Measurements from ENCODE around the gene CELF2.

The CELF2 gene

DNA sequence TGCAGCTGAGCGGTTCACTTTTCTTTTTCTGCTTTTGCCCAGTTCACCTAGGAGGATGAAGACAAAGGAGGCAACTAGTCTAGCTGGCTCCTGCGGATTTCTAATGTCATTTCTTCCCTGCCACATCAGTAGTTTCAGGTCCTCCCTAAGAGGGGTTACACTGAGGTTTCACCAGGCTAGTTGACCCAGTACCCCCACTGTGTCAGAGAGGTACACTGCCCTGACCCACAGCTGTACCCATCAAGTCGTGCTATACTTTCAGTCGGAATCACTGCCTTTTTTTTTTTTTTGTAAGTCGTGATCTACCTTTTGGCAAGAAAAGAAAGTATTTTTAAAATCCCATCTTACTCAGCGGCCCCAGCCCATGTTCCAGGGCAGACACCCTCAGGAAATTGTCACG, 243.5 kb downstream of the CELF2 start:
- no peak for ATAC-seq

DNA sequence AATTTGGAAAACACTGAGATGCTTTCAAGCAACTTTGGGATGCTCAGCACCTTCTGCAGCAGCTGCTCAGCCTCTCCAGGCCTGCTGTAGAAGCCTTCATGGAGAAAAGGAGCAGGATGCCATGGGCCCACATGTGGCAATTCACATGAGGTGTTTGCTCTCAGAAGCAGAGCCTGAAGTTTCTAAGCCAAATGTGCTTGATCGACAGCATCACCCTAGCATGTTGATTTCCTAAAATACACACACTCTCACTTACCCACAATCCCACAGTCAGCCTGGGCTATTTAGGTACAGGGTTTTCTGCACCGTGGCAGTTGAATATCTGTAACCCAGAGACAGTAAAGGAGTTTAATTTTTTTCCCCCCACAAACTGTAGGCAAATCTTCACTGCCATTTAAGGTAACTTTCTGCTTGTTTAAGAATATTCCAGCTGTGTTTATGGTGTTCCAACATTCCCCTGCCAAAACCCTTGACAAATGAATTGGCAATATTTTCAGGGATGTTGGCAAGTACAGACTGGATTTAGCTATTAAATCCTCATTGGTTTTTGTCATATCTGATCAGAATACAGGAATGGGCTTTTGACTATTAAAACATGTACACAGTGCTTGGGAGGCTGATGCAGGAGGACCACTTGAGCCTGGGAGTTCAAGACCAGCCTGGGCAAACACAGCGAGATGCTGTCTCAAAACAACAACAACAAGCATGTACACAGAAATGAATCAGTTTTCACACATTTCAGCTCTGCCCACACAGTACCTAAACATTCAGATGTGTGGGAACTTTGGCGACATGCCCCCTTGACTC, 244.2 kb downstream of the CELF2 start:
- ATAC-seq = no peak
- no peak for TF ChIP-seq ZC3H10 (CRISPR knock-in tag; IDR thresholded peaks at IDR 0.05)
- TF ChIP-seq, protein P1, sequence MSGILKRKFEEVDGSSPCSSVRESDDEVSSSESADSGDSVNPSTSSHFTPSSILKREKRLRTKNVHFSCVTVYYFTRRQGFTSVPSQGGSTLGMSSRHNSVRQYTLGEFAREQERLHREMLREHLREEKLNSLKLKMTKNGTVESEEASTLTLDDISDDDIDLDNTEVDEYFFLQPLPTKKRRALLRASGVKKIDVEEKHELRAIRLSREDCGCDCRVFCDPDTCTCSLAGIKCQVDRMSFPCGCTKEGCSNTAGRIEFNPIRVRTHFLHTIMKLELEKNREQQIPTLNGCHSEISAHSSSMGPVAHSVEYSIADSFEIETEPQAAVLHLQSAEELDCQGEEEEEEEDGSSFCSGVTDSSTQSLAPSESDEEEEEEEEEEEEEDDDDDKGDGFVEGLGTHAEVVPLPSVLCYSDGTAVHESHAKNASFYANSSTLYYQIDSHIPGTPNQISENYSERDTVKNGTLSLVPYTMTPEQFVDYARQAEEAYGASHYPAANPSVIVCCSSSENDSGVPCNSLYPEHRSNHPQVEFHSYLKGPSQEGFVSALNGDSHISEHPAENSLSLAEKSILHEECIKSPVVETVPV (CRISPR knock-in tag; IDR thresholded peaks at IDR 0.05) = no peak
- TF ChIP-seq, protein P2, sequence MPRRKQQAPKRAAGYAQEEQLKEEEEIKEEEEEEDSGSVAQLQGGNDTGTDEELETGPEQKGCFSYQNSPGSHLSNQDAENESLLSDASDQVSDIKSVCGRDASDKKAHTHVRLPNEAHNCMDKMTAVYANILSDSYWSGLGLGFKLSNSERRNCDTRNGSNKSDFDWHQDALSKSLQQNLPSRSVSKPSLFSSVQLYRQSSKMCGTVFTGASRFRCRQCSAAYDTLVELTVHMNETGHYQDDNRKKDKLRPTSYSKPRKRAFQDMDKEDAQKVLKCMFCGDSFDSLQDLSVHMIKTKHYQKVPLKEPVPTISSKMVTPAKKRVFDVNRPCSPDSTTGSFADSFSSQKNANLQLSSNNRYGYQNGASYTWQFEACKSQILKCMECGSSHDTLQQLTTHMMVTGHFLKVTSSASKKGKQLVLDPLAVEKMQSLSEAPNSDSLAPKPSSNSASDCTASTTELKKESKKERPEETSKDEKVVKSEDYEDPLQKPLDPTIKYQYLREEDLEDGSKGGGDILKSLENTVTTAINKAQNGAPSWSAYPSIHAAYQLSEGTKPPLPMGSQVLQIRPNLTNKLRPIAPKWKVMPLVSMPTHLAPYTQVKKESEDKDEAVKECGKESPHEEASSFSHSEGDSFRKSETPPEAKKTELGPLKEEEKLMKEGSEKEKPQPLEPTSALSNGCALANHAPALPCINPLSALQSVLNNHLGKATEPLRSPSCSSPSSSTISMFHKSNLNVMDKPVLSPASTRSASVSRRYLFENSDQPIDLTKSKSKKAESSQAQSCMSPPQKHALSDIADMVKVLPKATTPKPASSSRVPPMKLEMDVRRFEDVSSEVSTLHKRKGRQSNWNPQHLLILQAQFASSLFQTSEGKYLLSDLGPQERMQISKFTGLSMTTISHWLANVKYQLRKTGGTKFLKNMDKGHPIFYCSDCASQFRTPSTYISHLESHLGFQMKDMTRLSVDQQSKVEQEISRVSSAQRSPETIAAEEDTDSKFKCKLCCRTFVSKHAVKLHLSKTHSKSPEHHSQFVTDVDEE (CRISPR knock-in tag; IDR thresholded peaks at IDR 0.05) = no peak
- no peak for TF ChIP-seq GLIS3 (CRISPR knock-in tag; IDR thresholded peaks at IDR 0.05)
- TF ChIP-seq ESRRG (CRISPR knock-in tag; IDR thresholded peaks at IDR 0.05) = no peak

More for the DNA sequence above, 243.5 kb downstream of the CELF2 start:
- TF ChIP-seq ZNF8 (CRISPR knock-in tag; IDR thresholded peaks at IDR 0.05) = no peak
- TF ChIP-seq ESRRG (CRISPR knock-in tag; IDR thresholded peaks at IDR 0.05) = no peak
- no peak for TF ChIP-seq RARB (CRISPR knock-in tag; IDR thresholded peaks at IDR 0.05)
- no peak for TF ChIP-seq ARNTL (CRISPR knock-in tag; IDR thresholded peaks at IDR 0.05; ENCODE audit: borderline replicate concordance, low read depth)
- no peak for TF ChIP-seq ISL1 (CRISPR knock-in tag; IDR thresholded peaks at IDR 0.05)

DNA sequence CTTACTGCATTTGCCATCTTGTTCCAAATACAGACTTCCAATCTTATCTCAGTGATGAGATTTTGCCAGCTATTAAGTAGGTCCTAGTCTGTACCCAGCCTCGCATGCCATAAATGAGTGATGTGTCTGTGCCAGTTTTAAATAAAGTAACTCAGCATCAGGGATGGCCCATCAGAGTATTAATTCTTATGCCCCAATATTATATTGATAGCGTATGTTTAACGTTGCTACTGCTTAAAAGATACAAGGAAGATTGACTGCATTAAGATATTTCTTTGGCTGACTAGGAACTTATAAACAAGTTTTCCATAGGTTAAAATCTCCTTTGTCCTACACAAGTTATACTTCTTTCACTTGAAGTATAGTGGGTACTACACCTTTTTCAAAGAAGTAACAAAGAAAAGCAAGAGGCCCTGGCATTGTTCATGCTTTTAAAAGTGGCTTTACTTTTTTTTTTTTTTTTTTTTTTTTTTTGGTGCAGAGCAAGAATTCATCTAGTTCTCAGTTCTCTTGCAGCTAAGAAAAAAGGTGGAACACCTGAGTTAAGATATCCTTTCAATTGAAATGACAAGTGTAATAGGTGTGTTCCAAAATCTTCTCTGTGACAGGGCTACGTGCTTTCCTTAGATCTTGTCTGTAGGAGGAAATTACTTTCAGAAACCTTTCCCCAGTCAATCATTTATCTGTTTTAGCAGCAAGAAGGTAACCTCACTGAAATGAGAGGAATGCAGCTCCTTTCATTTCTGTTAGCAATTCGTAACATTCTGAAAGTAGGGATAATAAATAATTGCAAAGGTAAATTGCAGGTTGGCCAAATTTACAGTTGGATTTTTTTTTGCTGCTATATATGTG, 245.0 kb downstream of the CELF2 start:
- TF ChIP-seq ESRRG (CRISPR knock-in tag; IDR thresholded peaks at IDR 0.05) (no peak), ZFP30 (CRISPR knock-in tag; IDR thresholded peaks at IDR 0.05) (no peak)
- TF ChIP-seq, protein P2 (CRISPR knock-in tag; IDR thresholded peaks at IDR 0.05) = no peak
- no peak for ATAC-seq

DNA sequence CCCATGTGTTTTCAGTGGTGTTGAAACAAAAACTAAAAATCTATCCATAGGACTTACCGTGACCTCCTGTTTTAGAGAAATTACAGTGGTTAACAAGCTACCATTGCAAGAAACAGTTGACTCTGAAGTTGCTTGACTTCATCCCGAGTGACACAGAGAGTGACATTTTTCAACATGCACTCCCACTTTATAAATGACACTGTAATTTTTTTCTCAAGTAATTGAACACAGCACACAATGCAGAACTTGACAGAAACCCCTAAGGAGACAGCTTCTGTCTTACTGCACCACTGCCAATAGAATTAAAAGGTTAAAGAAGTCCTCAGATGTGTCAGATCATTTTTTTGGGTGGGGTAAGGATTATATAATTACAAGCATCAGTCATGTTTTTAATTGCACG, 246.1 kb downstream of the CELF2 start:
- no peak for ATAC-seq
- no peak for TF ChIP-seq ZFP3 (CRISPR knock-in tag; IDR thresholded peaks at IDR 0.05)
- TF ChIP-seq GLIS3 (CRISPR knock-in tag; IDR thresholded peaks at IDR 0.05) = no peak
- TF ChIP-seq ZC3H10 (CRISPR knock-in tag; IDR thresholded peaks at IDR 0.05) = no peak
- TF ChIP-seq CSDC2 (CRISPR knock-in tag; IDR thresholded peaks at IDR 0.05) = no peak
- TF ChIP-seq TOX (CRISPR knock-in tag; IDR thresholded peaks at IDR 0.05; ENCODE audit: borderline replicate concordance) = no peak
- no peak for TF ChIP-seq RARB (CRISPR knock-in tag; IDR thresholded peaks at IDR 0.05)
- TF ChIP-seq, protein P2 (CRISPR knock-in tag; IDR thresholded peaks at IDR 0.05) = no peak
- no peak for TF ChIP-seq BACH2 (CRISPR knock-in tag; IDR thresholded peaks at IDR 0.05; ENCODE audit: borderline replicate concordance)
- TF ChIP-seq ZNF565 (CRISPR knock-in tag; conservative IDR thresholded peaks at IDR 0.05; ENCODE audit: low read depth) = no peak
- TF ChIP-seq, protein P1 (CRISPR knock-in tag; IDR thresholded peaks at IDR 0.05) = no peak
- TF ChIP-seq ZNF70 (CRISPR knock-in tag; IDR thresholded peaks at IDR 0.05) = no peak
- TF ChIP-seq, protein P3, sequence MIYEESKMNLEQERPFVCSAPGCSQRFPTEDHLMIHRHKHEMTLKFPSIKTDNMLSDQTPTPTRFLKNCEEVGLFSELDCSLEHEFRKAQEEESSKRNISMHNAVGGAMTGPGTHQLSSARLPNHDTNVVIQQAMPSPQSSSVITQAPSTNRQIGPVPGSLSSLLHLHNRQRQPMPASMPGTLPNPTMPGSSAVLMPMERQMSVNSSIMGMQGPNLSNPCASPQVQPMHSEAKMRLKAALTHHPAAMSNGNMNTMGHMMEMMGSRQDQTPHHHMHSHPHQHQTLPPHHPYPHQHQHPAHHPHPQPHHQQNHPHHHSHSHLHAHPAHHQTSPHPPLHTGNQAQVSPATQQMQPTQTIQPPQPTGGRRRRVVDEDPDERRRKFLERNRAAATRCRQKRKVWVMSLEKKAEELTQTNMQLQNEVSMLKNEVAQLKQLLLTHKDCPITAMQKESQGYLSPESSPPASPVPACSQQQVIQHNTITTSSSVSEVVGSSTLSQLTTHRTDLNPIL (CRISPR knock-in tag; IDR thresholded peaks at IDR 0.05; ENCODE audit: low read depth) = no peak
- no peak for TF ChIP-seq ISL1 (CRISPR knock-in tag; IDR thresholded peaks at IDR 0.05)
- no peak for TF ChIP-seq SNAI2 (CRISPR knock-in tag; IDR thresholded peaks at IDR 0.05)

Data from SK-N-SH treated with all-trans-retinoic acid at 6 μM for 48 hours (cell line).